ENCODE data around the gene HSD17B14.
"Not testable (repeated sequence)": the region's sequence is repeated elsewhere in the genome, so short reads cannot be mapped to it uniquely, and the experiment has no call there.

The HSD17B14 gene

GRCh38 chr19:48795685-48796070 lies 40.6 kb downstream of the HSD17B14 start:
- no peak for DNase-seq

- DNase-seq = peak; percentile 78 to 82
Observed at GRCh38 chr19:48795055-48795684, 41.1 kb downstream of the HSD17B14 start.

GRCh38 chr19:48794291-48794690 lies 42.0 kb downstream of the HSD17B14 start:
- DNase-seq = no peak

GRCh38 chr19:48793271-48793670 lies 43.0 kb downstream of the HSD17B14 start:
- no peak for DNase-seq

GRCh38 chr19:48787331-48787730 lies 49.0 kb downstream of the HSD17B14 start:
- not testable (repeated sequence) for DNase-seq

- DNase-seq = not testable (repeated sequence)
Observed at GRCh38 chr19:48786422-48786821, 49.9 kb downstream of the HSD17B14 start.

GRCh38 chr19:48784527-48784926 lies 51.8 kb downstream of the HSD17B14 start:
- no peak for DNase-seq

- DNase-seq = no peak
Observed at GRCh38 chr19:48780631-48781391, 55.5 kb downstream of the HSD17B14 start.

GRCh38 chr19:48779636-48780035 lies 56.7 kb downstream of the HSD17B14 start:
- no peak for DNase-seq

- DNase-seq = no peak
Observed at GRCh38 chr19:48777720-48778119, 58.6 kb downstream of the HSD17B14 start.

GRCh38 chr19:48777139-48777538 lies 59.2 kb downstream of the HSD17B14 start:
- no peak for DNase-seq

- DNase-seq = no peak
Observed at GRCh38 chr19:48772503-48772953, 63.8 kb downstream of the HSD17B14 start.

GRCh38 chr19:48770734-48771472 lies 65.4 kb downstream of the HSD17B14 start:
- DNase-seq = no peak

GRCh38 chr19:48770266-48770665 lies 66.0 kb downstream of the HSD17B14 start:
- no peak for DNase-seq

GRCh38 chr19:48768994-48769713 lies 67.1 kb downstream of the HSD17B14 start:
- no peak for DNase-seq

GRCh38 chr19:48768171-48768753 lies 68.0 kb downstream of the HSD17B14 start:
- DNase-seq = not testable (repeated sequence)

GRCh38 chr19:48765816-48766215 lies 70.5 kb downstream of the HSD17B14 start:
- not testable (repeated sequence) for DNase-seq
